ENCODE data around the gene SCAF4. TPM values are rescaled to one million over a fixed set of nuclear protein-coding genes. Genes with fewer than 3 reads are reported as not detected.

SCAF4 gene
- total RNA-seq, 1 donor from 2014 or later: 32.9 TPM

- no peak for DNase-seq (ENCODE audit: low read depth)
- H3K9me3 Mint-ChIP-seq (ENCODE audit: unreplicated experiment): no peaks in the 10 kb centered on the region
- H3K36me3 Mint-ChIP-seq (ENCODE audit: low read depth, unreplicated experiment): no peaks in the 10 kb centered on the region
- Histone ChIP-seq H2AFZ (ENCODE audit: low read depth, low read length) (no peak overlapping the region), H3K4me1 (ENCODE audit: insufficient read depth, low read length) (peaks cover 11% of the 10 kb centered on the region), H3K4me3 (ENCODE audit: insufficient read depth, low read depth, low read length) (no peak overlapping the region), H3K27me3 (ENCODE audit: insufficient read depth, low read length) (no peaks in the 10 kb centered on the region), H3K79me2 (ENCODE audit: insufficient read depth, low read length) (peaks cover 96% of the 10 kb centered on the region), H3K4me2 (ENCODE audit: low read length) (no peak overlapping the region), H4K20me1 (ENCODE audit: insufficient read depth, low read length) (peaks cover 67% of the 10 kb centered on the region), H3K36me3 (ENCODE audit: insufficient read depth, low read length) (no peaks in the 10 kb centered on the region), H3K9ac (ENCODE audit: low read length) (no peak overlapping the region), H3K27ac (ENCODE audit: low read depth, low read length) (no peak overlapping the region), H3K9me3 (ENCODE audit: insufficient read depth, low read depth, low read length) (no peaks in the 10 kb centered on the region)
- no peaks in the 10 kb centered on the region for H3K27me3 Mint-ChIP-seq (ENCODE audit: low read depth, unreplicated experiment)
- H3K27ac Mint-ChIP-seq (ENCODE audit: unreplicated experiment): no peak overlapping the region
- no peak for TF ChIP-seq CTCF (IDR thresholded peaks at IDR 0.05; ENCODE audit: insufficient read depth, low read depth, low read length)
- TF ChIP-seq EZH2 (IDR thresholded peaks at IDR 0.05; ENCODE audit: insufficient read depth, low read length): no peak
- H3K4me3 Mint-ChIP-seq (ENCODE audit: unreplicated experiment): no peak overlapping the region
- H3K4me1 Mint-ChIP-seq (ENCODE audit: low read depth, unreplicated experiment): peaks cover 16% of the 10 kb centered on the region
- FAIRE-seq: no peak
These were observed 24.4 kb downstream of the SCAF4 start for GRCh38 chr21:31707499-31707898.

GRCh38 chr21:31706562-31706961 is 25.4 kb downstream of the SCAF4 start:
- no peaks in the 10 kb centered on the region for H3K9me3 Mint-ChIP-seq (ENCODE audit: unreplicated experiment)
- peaks cover 60% of the 10 kb centered on the region for H4K20me1 ChIP-seq (ENCODE audit: insufficient read depth, low read length)
- no peak overlapping the region for H3K4me2 ChIP-seq (ENCODE audit: low read length)

More at GRCh38 chr21:31706562-31706961, 25.4 kb downstream of the SCAF4 start:
- H3K9me3 ChIP-seq (ENCODE audit: insufficient read depth, low read depth, low read length): no peaks in the 10 kb centered on the region
- H3K9ac ChIP-seq (ENCODE audit: low read length): no peak overlapping the region
- DNase-seq (ENCODE audit: low read depth): no peak
- H2AFZ ChIP-seq (ENCODE audit: low read depth, low read length): no peak overlapping the region
- no peak for TF ChIP-seq EZH2 (IDR thresholded peaks at IDR 0.05; ENCODE audit: insufficient read depth, low read length)
- no peak for TF ChIP-seq CTCF (IDR thresholded peaks at IDR 0.05; ENCODE audit: insufficient read depth, low read depth, low read length)
- no peaks in the 10 kb centered on the region for H3K36me3 Mint-ChIP-seq (ENCODE audit: low read depth, unreplicated experiment)
- H3K4me1 ChIP-seq (ENCODE audit: insufficient read depth, low read length): peaks cover 11% of the 10 kb centered on the region
- no peaks in the 10 kb centered on the region for H3K27me3 Mint-ChIP-seq (ENCODE audit: low read depth, unreplicated experiment)
- peaks cover 8% of the 10 kb centered on the region for H3K36me3 ChIP-seq (ENCODE audit: insufficient read depth, low read length)
- H3K4me1 Mint-ChIP-seq (ENCODE audit: low read depth, unreplicated experiment): peaks cover 11% of the 10 kb centered on the region
- no peak for FAIRE-seq
- H3K4me3 ChIP-seq (ENCODE audit: insufficient read depth, low read depth, low read length): no peak overlapping the region
- no peak overlapping the region for H3K27ac Mint-ChIP-seq (ENCODE audit: unreplicated experiment)
- H3K79me2 ChIP-seq (ENCODE audit: insufficient read depth, low read length): peaks cover 87% of the 10 kb centered on the region
- no peaks in the 10 kb centered on the region for H3K27me3 ChIP-seq (ENCODE audit: insufficient read depth, low read length)
- no peak overlapping the region for H3K4me3 Mint-ChIP-seq (ENCODE audit: unreplicated experiment)
- no peak overlapping the region for H3K27ac ChIP-seq (ENCODE audit: low read depth, low read length)
